HG02870 (cell line): Measurements from ENCODE around the gene PRSS2.
"Not testable (repeated sequence)": the region's sequence is repeated elsewhere in the genome, so short reads cannot be mapped to it uniquely, and the experiment has no call there.

Experiments
- ATAC-seq: cut with Tn5 transposase; IDR thresholded peaks from one replicate; pipeline ENCODE4 v1.9.1; 2021; ENCODE audit warnings: mild to moderate bottlenecking, moderate library complexity; ENCODE audit not compliant: unreplicated experiment

Gene PRSS2

GRCh38 chr7:142770661-142771352 is at the start of gene PRSS2:
Gene PRSS2 (plus strand): TSS chr7:142770970. CDS start chr7:142770983, 13 bp downstream.
- peak; percentile 26 for ATAC-seq

GRCh38 chr7:142720986-142721385 is 49.8 kb upstream of the PRSS2 start:
- no peak for ATAC-seq

GRCh38 chr7:142722248-142722794 is 48.4 kb upstream of the PRSS2 start:
- no peak for ATAC-seq

- ATAC-seq, result peak; percentile 98
These were observed 37.5 kb upstream of the PRSS2 start for GRCh38 chr7:142733271-142733670.

GRCh38 chr7:142739923-142740492 is 30.8 kb upstream of the PRSS2 start:
- ATAC-seq, result peak; percentile 92

GRCh38 chr7:142740786-142741185 is 30.0 kb upstream of the PRSS2 start:
- no peak for ATAC-seq

GRCh38 chr7:142741932-142742331 is 28.8 kb upstream of the PRSS2 start:
- ATAC-seq, result not testable (repeated sequence)

GRCh38 chr7:142745091-142745635 is 25.6 kb upstream of the PRSS2 start:
- no peak for ATAC-seq

- ATAC-seq, result no peak
These were observed 25.0 kb upstream of the PRSS2 start for GRCh38 chr7:142745745-142746144.

GRCh38 chr7:142746264-142746663 is 24.5 kb upstream of the PRSS2 start:
- no peak for ATAC-seq

- ATAC-seq, result not testable (repeated sequence)
These were observed 22.4 kb upstream of the PRSS2 start for GRCh38 chr7:142748410-142748809.

- no peak for ATAC-seq
These were observed 21.4 kb upstream of the PRSS2 start, which contains the start of gene PRSS1 for GRCh38 chr7:142749218-142749993. Gene PRSS1 (plus strand): TSS chr7:142749472. CDS start chr7:142749485, 13 bp downstream.

GRCh38 chr7:142750321-142750938 is 20.3 kb upstream of the PRSS2 start:
- no peak for ATAC-seq

- ATAC-seq, result not testable (repeated sequence)
These were observed 19.1 kb upstream of the PRSS2 start for GRCh38 chr7:142751526-142752175.

- no peak for ATAC-seq
These were observed 18.2 kb upstream of the PRSS2 start for GRCh38 chr7:142752376-142753225.

GRCh38 chr7:142753366-142753765 is 17.4 kb upstream of the PRSS2 start:
- ATAC-seq, result no peak

GRCh38 chr7:142753925-142754491 is 16.8 kb upstream of the PRSS2 start:
- not testable (repeated sequence) for ATAC-seq

- no peak for ATAC-seq
These were observed 15.8 kb upstream of the PRSS2 start for GRCh38 chr7:142754681-142755575.
